GM12874 (cell line): Measurements from ENCODE around the gene AGT.

Experiments
- TF ChIP-seq, protein P1 (sequence below): IDR thresholded peaks from 2 replicates; pipeline ENCODE4 v1.5.1; 2011; ENCODE audit warnings: low read depth, mild to moderate bottlenecking, control low read depth, low read length, moderate library complexity; ENCODE audit not compliant: insufficient read depth

AGT gene

GRCh38 chr1:230696722-230697437 lies 17.0 kb downstream of the AGT start:
- TF ChIP-seq, protein P1, sequence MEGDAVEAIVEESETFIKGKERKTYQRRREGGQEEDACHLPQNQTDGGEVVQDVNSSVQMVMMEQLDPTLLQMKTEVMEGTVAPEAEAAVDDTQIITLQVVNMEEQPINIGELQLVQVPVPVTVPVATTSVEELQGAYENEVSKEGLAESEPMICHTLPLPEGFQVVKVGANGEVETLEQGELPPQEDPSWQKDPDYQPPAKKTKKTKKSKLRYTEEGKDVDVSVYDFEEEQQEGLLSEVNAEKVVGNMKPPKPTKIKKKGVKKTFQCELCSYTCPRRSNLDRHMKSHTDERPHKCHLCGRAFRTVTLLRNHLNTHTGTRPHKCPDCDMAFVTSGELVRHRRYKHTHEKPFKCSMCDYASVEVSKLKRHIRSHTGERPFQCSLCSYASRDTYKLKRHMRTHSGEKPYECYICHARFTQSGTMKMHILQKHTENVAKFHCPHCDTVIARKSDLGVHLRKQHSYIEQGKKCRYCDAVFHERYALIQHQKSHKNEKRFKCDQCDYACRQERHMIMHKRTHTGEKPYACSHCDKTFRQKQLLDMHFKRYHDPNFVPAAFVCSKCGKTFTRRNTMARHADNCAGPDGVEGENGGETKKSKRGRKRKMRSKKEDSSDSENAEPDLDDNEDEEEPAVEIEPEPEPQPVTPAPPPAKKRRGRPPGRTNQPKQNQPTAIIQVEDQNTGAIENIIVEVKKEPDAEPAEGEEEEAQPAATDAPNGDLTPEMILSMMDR: no peak

GRCh38 chr1:230696218-230696617 lies 17.7 kb downstream of the AGT start:
- TF ChIP-seq, protein P1: no peak

DNA sequence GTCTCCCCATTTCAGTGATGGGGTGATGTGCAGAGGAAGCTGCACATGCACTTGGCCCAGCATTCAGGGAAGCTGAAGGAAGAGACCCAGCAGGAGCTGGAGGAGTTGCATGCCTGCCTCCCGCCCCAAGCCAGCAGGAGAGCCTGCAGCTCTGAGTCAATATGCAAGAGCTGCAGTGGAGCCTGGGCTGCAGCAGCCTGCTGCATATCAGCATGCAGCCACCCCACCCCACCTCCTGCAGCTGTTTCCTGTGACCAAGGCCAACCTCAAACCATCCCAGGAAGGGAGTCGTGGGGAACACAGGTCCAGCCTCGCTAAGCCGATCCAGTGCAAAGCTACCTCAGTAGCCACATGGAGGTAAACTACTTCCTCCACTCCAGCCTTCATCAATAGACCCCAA lies 18.9 kb downstream of the AGT start:
- TF ChIP-seq, protein P1: no peak

DNA sequence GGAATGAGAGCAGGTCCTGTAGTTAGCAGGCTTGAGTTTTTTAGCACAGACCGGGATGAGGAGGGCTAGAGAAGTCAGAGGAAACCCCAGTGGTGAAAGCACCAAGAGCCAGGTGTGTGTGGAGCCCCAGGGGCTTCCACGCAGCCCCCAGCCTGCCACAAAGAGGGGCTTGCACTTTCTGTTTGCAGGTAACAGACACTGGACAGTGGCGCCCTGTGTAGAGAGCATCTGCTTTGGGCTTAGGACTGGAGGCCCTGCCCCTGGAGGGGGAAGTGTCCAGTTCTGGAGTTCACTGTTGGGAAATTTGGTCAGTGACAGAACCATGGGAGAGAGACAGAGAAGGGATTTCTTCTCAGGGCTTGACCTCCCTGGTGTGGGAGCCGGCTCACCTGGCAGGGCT lies 19.5 kb downstream of the AGT start:
- TF ChIP-seq, protein P1: no peak

DNA sequence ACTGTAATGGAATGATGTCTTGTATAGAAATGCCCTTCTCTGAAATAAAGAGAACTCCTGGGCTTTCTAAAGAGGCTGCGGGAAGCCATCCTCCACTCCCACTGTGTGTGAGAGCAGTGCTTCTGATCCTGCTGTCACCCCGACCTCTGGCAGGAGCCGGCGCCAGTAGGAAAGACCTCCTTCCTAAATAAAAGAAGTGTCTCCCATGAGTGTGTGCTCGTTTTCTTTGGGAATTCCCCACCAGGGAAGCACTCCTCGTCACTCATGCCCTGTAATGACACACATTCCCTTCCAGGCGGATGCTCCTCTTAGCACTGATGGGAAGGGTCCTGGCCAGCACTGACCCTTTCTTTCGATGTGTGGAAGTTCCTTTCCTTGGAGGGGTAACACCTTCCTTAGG lies 20.1 kb downstream of the AGT start:
- TF ChIP-seq, protein P1: no peak

DNA sequence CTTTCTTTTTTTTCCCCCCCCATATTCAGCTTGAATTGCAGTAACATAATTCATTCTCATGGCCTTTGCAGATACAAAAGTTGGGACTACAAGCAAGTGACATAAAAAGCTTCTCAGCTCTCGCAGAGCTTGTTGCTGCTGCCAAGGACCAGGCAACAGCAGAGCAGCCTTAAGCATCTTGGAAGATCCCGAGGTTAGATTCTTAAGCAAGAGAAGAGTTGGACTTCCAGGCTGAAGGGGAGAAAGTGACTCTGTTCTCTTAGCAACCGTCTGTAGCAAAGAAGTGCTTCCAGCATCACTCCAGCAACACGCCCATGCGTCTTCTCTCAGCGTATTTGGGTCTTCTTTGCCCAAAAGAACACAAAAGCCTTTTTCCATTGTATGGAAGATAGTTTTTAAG lies 20.7 kb downstream of the AGT start:
- TF ChIP-seq, protein P1: no peak

- TF ChIP-seq, protein P1: no peak
Observed at GRCh38 chr1:230691615-230692014, 22.3 kb downstream of the AGT start.

DNA sequence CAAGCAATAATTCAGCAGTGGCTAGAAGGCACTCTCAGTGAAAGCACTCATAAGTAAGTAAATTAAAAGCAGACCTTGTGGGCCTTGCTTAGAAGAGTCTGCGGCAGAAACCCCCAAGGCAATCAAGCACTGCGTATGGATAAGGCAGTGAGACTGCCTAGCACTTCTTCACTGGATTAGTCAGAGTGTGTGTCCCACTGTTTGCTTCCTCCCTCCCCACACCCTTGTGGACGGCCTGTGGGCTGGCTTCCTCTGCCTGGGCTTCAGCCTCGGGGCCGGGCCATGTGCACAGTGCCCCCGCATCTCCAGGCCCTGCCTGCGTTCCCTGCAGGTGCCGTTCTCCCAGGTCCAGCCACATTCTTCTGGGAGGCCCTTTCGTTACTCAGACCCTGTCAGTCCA lies 23.8 kb downstream of the AGT start:
- TF ChIP-seq, protein P1: no peak
